Brain pericyte (primary cell): Measurements from ENCODE around the gene HOXC5.

Experiments
- DNase-seq: peaks from one replicate; pipeline ENCODE4 v3.0.0-alpha.2; 2012; ENCODE audit warnings: low read depth, low spot score

HOXC5 gene

DNA sequence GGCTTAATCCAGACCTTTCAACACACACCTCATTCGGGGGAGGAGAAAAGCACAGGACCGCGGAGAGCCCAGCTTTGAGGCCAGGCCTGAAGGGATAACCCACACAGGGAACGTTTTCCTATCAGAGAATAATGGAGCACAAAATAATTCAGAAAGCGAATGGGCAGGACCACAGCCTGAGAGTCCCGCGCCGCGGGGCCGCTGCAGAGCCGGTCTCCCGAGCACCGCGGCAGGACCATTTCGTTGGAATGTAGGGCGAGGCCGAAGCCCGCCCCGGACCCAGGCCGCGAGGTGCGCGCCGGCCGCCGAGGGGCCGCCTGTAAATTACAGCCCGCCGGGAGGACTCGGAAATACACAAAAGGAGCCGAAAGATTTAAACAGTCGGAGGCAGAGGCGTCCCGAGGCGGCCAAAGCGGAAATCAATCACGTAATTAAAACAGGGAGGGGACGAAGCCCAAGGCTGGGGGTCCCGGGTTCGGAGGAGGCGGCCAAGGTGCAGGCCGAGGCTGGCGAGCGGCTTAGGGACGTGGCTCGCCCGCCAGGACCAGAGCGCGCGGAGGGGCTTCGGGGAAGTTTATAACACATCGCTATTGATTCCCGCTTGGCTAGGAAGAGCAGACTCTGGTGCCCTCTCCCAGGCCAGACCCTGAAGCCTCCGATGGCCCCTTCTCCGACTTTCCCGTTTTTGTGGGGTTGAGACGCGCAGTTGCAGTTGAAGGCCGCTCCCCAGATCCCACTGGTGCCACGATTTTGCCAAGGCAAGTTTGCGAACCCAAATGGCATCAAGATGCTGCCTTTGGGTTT, 14.5 kb downstream of the HOXC5 start:
- DNase-seq = no peak

DNA sequence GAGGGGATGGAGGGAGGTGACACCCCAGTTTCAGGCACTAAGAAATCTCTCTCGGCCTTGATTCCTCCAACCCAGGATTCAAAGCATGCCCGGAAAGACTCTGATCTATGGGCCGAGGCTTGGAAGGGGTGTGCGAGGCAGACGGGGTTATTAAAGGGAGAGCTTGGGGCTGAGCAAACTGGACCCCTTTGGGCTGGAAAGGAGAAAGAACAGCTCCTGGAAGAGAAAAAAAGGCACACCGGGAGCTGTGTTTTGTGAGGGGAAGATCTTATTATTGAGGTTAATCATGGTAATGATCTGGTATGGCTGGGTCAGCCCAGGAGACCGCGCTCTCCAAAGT, 15.1 kb downstream of the HOXC5 start:
- no peak for DNase-seq

DNA sequence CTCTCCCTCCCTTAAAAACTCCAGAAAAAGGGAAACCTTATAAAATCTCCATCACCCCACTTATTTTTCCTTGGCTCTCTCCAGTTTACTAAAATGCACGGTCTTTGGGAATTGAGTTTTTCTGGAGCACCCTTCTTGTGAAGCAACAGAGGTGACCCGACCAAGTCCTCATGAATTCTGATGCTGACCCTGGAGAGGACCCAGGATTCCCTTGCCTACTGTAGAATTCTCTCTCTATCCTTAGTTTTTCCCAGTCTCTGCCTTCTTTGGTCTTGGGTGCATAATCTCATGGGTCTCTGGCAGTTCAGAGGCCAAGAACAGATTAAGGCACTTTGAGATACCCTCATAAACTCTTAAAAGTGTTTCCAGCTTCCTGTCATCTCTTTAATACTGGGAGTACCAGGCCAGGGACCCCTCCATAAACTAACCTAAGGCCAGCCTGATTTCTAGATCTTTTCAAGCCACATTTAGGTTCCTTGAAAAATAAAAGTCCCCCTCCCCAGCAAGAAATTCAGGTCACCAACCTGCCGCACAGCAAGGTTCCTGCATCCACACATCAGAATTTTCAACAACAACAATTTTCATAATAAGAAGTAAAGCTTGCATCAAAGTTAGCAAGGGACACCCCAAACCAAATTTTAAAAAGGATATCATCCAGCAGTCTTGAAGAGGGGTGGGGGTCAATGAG, 15.7 kb downstream of the HOXC5 start:
- no peak for DNase-seq

GRCh38 chr12:54049108-54049507, 16.3 kb downstream of the HOXC5 start:
- DNase-seq = no peak

- no peak for DNase-seq
These were observed 17.6 kb downstream of the HOXC5 start for GRCh38 chr12:54050482-54050810.

GRCh38 chr12:54051026-54051842, 18.4 kb downstream of the HOXC5 start:
- DNase-seq = no peak

GRCh38 chr12:54051874-54052437, 19.1 kb downstream of the HOXC5 start:
- no peak for DNase-seq

GRCh38 chr12:54052438-54053002, 19.7 kb downstream of the HOXC5 start:
- DNase-seq = no peak

DNA sequence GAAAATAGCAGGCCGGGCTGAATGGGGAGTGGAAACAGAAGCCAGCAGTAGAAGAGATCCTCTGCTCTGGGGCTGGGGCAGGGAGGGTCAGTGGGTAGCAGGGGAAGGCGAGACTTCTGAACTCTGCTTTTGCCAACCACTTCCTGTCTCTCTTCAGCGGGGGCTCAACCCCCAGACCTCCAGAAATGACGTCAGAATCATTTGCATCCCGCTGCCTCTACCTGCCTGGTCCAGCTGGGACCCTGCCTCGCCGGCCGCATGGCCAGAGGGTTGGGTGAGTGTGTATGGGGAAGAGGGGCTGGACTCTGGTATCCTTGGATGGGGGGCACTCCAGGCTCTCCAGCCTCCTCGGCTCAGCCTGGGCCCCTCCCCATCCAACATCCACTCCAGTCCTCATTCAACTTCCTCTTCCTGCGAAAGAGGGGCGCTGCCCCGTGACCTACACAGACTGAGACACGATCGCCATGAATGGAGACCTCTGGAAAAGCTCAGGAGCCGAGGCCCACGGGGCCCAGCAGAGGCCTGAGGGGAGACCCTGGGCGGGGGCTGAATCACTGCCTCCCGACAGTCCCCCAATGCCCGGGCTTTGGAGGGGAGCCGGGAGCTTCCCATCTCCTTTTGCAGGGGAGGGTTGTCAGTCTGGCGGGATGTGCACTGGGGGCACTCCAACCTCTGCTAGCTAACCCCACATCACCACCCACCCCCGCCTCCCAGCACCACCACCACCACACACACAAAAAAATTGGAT, 20.3 kb downstream of the HOXC5 start:
- DNase-seq = no peak

DNA sequence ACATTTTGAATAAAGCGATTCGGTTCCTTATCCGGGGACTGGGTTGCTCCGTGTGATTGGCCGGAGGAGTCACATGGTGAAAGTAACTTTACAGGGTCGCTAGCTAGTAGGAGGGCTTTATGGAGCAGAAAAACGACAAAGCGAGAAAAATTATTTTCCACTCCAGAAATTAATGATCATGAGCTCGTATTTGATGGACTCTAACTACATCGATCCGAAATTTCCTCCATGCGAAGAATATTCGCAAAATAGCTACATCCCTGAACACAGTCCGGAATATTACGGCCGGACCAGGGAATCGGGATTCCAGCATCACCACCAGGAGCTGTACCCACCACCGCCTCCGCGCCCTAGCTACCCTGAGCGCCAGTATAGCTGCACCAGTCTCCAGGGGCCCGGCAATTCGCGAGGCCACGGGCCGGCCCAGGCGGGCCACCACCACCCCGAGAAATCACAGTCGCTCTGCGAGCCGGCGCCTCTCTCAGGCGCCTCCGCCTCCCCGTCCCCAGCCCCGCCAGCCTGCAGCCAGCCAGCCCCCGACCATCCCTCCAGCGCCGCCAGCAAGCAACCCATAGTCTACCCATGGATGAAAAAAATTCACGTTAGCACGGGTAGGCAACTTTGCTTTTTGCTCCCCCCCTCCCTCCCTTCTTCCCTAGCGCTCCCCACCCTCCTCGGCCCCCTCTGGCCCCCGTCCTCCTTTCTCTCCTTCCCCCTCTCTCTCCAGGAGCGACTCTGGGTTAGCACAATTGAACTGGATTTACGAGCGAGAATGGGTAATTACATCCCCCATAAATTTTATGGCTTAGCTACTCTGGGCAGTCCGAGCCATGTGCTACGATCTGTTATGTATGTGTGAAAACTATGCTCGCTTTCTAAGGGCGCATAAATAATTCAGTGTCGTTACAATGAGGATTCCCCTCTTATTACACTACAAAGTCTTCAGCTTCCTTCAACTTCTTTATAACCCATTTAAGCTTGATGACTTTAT, 21.2 kb downstream of the HOXC5 start, which contains the start of gene HOXC4:
Gene HOXC4, plus strand, starts transcription at position 85 of the 991 bp plus-strand sequence. Its CDS starts 88 bp downstream, at position 173.
- no peak for DNase-seq

DNA sequence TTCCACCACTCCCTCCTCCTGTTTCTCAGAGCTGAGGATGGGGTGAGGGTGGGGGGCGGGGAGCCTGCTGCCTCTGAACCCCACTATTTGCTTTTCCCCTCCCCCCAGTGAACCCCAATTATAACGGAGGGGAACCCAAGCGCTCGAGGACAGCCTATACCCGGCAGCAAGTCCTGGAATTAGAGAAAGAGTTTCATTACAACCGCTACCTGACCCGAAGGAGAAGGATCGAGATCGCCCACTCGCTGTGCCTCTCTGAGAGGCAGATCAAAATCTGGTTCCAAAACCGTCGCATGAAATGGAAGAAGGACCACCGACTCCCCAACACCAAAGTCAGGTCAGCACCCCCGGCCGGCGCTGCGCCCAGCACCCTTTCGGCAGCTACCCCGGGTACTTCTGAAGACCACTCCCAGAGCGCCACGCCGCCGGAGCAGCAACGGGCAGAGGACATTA, 21.9 kb downstream of the HOXC5 start:
- no peak for DNase-seq

DNA sequence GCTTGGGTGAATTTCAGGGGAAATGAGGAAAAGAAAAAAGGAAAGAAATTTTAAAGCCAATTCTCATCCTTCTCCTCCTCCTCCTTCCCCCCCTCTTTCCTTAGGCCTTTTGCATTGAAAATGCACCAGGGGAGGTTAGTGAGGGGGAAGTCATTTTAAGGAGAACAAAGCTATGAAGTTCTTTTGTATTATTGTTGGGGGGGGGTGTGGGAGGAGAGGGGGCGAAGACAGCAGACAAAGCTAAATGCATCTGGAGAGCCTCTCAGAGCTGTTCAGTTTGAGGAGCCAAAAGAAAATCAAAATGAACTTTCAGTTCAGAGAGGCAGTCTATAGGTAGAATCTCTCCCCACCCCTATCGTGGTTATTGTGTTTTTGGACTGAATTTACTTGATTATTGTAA, 22.7 kb downstream of the HOXC5 start:
- DNase-seq = no peak

GRCh38 chr12:54056110-54056509, 23.3 kb downstream of the HOXC5 start:
- DNase-seq = no peak

GRCh38 chr12:54058128-54058768, 25.4 kb downstream of the HOXC5 start:
- no peak for DNase-seq

DNA sequence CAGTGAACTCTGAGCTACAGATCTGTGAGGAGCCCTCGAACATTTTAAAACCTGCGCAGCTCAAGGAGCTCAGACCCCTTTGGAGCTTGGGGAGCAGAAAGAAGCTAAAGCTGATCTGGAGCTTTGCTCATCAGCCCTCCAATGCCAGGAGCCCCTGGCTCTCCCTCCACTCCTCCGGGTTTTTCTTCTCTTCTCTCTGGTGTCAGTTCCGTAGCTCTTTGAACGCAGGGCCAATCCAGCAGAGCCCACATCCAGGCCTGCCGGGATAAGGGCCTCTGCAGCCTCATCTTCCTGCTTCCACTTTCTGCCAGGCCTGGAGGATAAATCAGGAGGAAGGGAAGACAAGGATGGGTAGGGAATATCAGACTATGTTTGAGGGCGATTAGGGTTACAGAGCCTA, 26.8 kb downstream of the HOXC5 start:
- DNase-seq = no peak

- no peak for DNase-seq
These were observed 27.5 kb downstream of the HOXC5 start for GRCh38 chr12:54060174-54060974.

GRCh38 chr12:54060975-54061778, 28.3 kb downstream of the HOXC5 start:
- DNase-seq = no peak

- no peak for DNase-seq
These were observed 32.8 kb downstream of the HOXC5 start for GRCh38 chr12:54065677-54066076.
